ENCODE measurements around the gene NAPG.
"Not testable (repeated sequence)": the region's sequence is repeated elsewhere in the genome, so short reads cannot be mapped to it uniquely, and the experiment has no call there.

The NAPG gene

DNA sequence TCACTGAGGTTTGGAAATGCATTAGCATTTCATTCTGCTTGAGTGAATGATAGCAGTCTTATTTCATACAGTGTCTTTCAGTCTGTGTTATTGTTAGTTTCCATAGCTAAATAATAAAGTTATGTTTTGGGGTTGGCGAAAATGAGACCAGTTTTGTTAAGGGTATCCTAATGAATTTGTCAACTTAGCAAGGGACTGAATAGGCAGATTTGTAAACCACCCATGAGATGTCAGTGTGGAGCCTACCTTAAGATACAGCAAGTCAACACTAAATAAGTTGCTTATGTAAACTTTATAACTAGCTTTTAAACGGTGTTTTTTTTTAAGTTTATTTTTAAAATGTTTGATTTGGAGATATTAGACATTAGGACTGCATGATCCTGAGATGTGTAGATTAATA, 11.9 kb downstream of the NAPG start:
- peaks cover 0 to 2% (median 0%) of the 10 kb centered on the region in 5 donors for H3K4me1 ChIP-seq (ENCODE audit: control insufficient read depth in 5 of 5, insufficient read depth in 5 of 5, low read length in 5 of 5)
- no peaks in the 10 kb centered on the region for H3K9me3 ChIP-seq (ENCODE audit: control insufficient read depth in 5 of 5, low read length in 5 of 5)
- H3K4me3 ChIP-seq (ENCODE audit: low read depth in 1 of 5, low read length in 5 of 5) = no peak overlapping the region
- H3K36me3 ChIP-seq (ENCODE audit: control insufficient read depth in 5 of 5, insufficient read depth in 5 of 5, low read length in 5 of 5) = peaks cover 23 to 36% (median 31%) of the 10 kb centered on the region in 5 donors
- no peak overlapping the region for H3K27ac ChIP-seq (ENCODE audit: low read depth, low read length)
- no peak overlapping the region for H3K9ac ChIP-seq (ENCODE audit: low read length in 5 of 5)
- no peaks in the 10 kb centered on the region for H3K27me3 ChIP-seq (ENCODE audit: control insufficient read depth in 5 of 5, insufficient read depth in 4 of 5, low read length in 5 of 5)

DNA sequence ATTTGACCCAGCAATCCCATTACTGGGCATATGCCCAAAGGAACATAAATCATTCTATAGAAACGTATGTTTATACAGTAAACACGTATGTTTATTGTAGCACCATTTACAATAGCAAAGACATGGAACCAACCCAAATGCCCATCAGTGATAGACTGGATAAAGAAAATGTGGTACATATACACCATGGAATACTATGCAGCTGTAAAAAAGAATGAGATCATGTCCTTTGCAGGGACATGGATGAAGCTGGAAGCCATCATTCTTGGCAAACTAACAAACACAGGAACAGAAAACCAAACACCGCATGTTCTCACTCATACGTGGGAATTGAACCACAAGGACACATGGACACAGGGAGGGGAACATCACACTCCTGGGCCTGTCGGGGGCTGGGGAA, 13.3 kb downstream of the NAPG start:
- not testable (repeated sequence) for H3K9ac ChIP-seq (ENCODE audit: low read length in 5 of 5); H3K4me1 ChIP-seq (ENCODE audit: control insufficient read depth in 5 of 5, insufficient read depth in 5 of 5, low read length in 5 of 5); H3K27me3 ChIP-seq (ENCODE audit: control insufficient read depth in 5 of 5, insufficient read depth in 4 of 5, low read length in 5 of 5); H3K27ac ChIP-seq (ENCODE audit: low read depth, low read length); H3K9me3 ChIP-seq (ENCODE audit: control insufficient read depth in 5 of 5, low read length in 5 of 5); H3K4me3 ChIP-seq (ENCODE audit: low read depth in 1 of 5, low read length in 5 of 5)
- peaks cover 25 to 41% (median 36%) of the 10 kb centered on the region in 5 donors for H3K36me3 ChIP-seq (ENCODE audit: control insufficient read depth in 5 of 5, insufficient read depth in 5 of 5, low read length in 5 of 5)

DNA sequence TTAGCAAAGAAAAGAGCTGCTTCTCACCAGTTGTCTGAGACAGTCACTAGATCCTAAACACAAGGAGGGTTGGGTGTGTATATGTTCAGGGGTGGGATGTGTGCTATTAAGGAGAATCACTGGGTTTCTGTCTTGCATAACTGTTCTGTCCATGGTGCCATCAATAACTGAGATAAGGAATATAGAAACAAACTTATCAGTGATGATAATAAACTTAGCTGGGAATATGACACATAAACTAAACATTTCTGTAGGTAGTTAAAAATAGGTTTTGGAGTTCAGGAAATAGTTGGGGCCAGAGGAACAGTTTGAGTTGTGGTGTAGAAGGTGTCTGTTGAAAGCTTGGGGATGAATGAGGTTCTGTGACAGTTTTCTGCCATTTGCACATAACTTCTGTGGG, 17.4 kb downstream of the NAPG start:
- no peak overlapping the region for H3K9ac ChIP-seq (ENCODE audit: low read length in 5 of 5)
- no peak overlapping the region for H3K4me3 ChIP-seq (ENCODE audit: low read depth in 1 of 5, low read length in 5 of 5)
- H3K9me3 ChIP-seq (ENCODE audit: control insufficient read depth in 5 of 5, low read length in 5 of 5) = no peaks in the 10 kb centered on the region
- H3K27me3 ChIP-seq (ENCODE audit: control insufficient read depth in 5 of 5, insufficient read depth in 4 of 5, low read length in 5 of 5) = no peaks in the 10 kb centered on the region
- H3K27ac ChIP-seq (ENCODE audit: low read depth, low read length) = no peak overlapping the region
- H3K36me3 ChIP-seq (ENCODE audit: control insufficient read depth in 5 of 5, insufficient read depth in 5 of 5, low read length in 5 of 5) = peaks cover 45 to 73% (median 65%) of the 10 kb centered on the region in 5 donors
- H3K4me1 ChIP-seq (ENCODE audit: control insufficient read depth in 5 of 5, insufficient read depth in 5 of 5, low read length in 5 of 5) = peaks cover 0 to 3% (median 0%) of the 10 kb centered on the region in 5 donors

DNA sequence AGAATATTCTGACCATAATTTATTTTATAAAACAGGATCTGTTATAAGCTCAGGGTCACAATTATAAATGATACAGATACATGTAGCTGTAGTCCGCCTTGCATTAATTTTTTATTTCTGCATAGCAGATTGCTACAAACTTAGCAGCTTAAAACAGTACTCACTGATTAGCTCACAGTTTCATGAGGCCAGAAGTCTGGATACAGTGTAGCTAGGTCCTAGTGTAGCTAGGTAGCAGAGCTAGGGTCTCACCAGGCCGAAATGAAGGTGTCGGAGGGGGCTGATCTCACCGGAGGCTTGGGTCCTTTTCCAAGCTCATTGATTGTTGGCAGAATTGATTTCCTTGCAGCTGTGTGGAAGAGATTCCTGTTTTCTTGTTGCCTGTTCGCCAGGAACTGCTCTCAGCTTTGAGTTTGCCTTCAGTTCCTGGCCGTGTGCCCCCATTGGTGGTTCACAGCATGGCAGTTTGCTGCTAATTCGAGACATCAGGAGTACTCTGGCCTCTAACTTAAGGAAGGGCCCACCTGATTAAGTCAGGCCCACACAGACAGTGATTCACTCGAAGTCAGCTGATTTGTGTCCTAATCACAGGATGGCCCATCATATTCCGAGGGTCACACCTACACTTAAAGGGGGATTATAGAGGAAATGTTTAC, 18.4 kb downstream of the NAPG start:
- no peaks in the 10 kb centered on the region for H3K27me3 ChIP-seq (ENCODE audit: control insufficient read depth in 5 of 5, insufficient read depth in 4 of 5, low read length in 5 of 5)
- H3K9ac ChIP-seq (ENCODE audit: low read length in 5 of 5) = no peak overlapping the region
- no peak overlapping the region for H3K27ac ChIP-seq (ENCODE audit: low read depth, low read length)
- H3K36me3 ChIP-seq (ENCODE audit: control insufficient read depth in 5 of 5, insufficient read depth in 5 of 5, low read length in 5 of 5) = peaks cover 48 to 77% (median 74%) of the 10 kb centered on the region in 5 donors
- H3K4me3 ChIP-seq (ENCODE audit: low read depth in 1 of 5, low read length in 5 of 5) = no peak overlapping the region
- peaks cover 0 to 3% (median 0%) of the 10 kb centered on the region in 5 donors for H3K4me1 ChIP-seq (ENCODE audit: control insufficient read depth in 5 of 5, insufficient read depth in 5 of 5, low read length in 5 of 5)
- no peaks in the 10 kb centered on the region for H3K9me3 ChIP-seq (ENCODE audit: control insufficient read depth in 5 of 5, low read length in 5 of 5)

DNA sequence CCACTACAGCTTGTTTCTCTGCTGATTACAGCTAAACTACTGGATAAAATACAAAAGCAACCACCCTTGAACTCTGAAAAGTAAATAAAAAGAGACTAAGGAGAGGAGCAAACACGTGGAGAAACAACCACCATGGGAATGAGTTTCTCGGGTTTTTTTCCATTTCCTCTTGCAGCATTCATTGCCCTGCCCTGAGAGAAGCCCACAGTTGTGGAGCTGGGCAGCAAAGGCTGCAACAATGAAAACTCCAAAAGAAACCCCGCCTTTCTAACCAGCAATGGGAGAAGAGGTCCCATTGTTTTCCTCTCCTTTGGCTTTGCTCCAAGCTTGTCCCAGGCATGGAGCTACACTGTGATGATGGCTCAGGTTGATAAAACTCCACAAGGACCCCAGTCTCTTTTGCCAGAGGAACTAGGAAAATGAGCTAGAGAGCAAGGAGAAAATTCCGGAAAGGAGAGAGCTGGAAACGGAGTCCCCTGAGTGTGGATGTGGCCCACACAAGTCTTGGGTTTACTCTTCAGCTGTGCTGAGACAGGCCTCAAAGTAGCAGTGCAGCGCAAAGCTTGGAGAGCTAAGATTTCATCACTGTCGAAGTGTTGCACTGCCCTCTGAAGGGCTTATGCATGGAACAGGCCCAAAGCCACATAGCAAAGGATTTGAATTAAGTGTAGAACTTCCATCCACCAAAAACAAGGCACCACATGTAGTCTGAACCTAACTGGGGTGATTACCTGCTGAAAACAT, 20.9 kb downstream of the NAPG start:
- Histone ChIP-seq H3K9me3 (ENCODE audit: control insufficient read depth in 5 of 5, low read length in 5 of 5) (no peaks in the 10 kb centered on the region), H3K27me3 (ENCODE audit: control insufficient read depth in 5 of 5, insufficient read depth in 4 of 5, low read length in 5 of 5) (no peaks in the 10 kb centered on the region), H3K36me3 (ENCODE audit: control insufficient read depth in 5 of 5, insufficient read depth in 5 of 5, low read length in 5 of 5) (peaks cover 40 to 77% (median 69%) of the 10 kb centered on the region in 5 donors), H3K9ac (ENCODE audit: low read length in 5 of 5) (no peak overlapping the region), H3K27ac (ENCODE audit: low read depth, low read length) (no peak overlapping the region), H3K4me1 (ENCODE audit: control insufficient read depth in 5 of 5, insufficient read depth in 5 of 5, low read length in 5 of 5) (peaks cover 0 to 3% (median 0%) of the 10 kb centered on the region in 5 donors), H3K4me3 (ENCODE audit: low read depth in 1 of 5, low read length in 5 of 5) (no peak overlapping the region)

DNA sequence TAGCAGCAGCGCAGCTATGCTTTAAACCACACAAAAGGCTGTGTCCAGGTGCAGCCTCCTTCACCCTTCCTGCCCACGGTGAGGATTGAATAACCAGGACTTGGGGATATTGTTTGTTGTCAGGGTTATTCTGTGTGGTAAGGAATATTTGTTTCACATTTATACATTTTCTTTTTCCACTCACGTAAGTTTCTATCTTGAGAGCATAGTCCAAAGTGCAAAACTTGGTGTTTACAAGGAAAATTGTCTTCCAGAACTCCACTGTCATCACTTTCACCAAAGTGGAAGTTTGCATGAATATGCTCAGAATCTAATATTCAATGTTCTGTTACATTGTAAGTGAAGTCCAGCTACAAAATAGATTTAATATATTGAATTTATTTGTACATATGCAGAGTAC, 26.4 kb downstream of the NAPG start:
- Histone ChIP-seq H3K27ac (ENCODE audit: low read depth, low read length) (no peak overlapping the region), H3K4me1 (ENCODE audit: control insufficient read depth in 5 of 5, insufficient read depth in 5 of 5, low read length in 5 of 5) (no peaks in the 10 kb centered on the region), H3K4me3 (ENCODE audit: low read depth in 1 of 5, low read length in 5 of 5) (no peak overlapping the region), H3K9ac (ENCODE audit: low read length in 5 of 5) (no peak overlapping the region), H3K9me3 (ENCODE audit: control insufficient read depth in 5 of 5, low read length in 5 of 5) (no peaks in the 10 kb centered on the region), H3K27me3 (ENCODE audit: control insufficient read depth in 5 of 5, insufficient read depth in 4 of 5, low read length in 5 of 5) (no peaks in the 10 kb centered on the region), H3K36me3 (ENCODE audit: control insufficient read depth in 5 of 5, insufficient read depth in 5 of 5, low read length in 5 of 5) (peaks cover 57 to 94% (median 72%) of the 10 kb centered on the region in 5 donors)

DNA sequence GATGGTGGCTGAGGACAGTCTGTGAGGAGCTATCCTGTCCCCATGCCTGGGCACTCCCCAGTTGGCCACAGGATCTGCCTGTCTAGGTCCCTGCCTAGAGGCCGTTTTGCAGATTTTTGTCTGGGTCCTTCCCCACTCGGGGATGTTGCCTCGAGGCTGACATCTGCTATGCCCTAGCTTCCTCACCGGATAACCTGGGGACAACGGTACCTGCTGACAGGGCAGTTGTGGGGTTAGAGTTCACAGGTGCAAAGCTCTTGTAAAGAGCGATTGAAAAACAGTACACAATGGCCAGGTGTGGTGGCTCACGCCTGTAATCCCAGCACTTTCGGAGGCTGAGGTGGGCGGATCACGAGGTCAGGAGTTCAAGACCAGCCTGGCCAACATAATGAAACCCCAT, 30.4 kb downstream of the NAPG start:
- not testable (repeated sequence) for H3K27me3 ChIP-seq (ENCODE audit: control insufficient read depth in 5 of 5, insufficient read depth in 4 of 5, low read length in 5 of 5); H3K4me1 ChIP-seq (ENCODE audit: control insufficient read depth in 5 of 5, insufficient read depth in 5 of 5, low read length in 5 of 5); H3K27ac ChIP-seq (ENCODE audit: low read depth, low read length); H3K4me3 ChIP-seq (ENCODE audit: low read depth in 1 of 5, low read length in 5 of 5); H3K9ac ChIP-seq (ENCODE audit: low read length in 5 of 5); H3K9me3 ChIP-seq (ENCODE audit: control insufficient read depth in 5 of 5, low read length in 5 of 5)
- H3K36me3 ChIP-seq (ENCODE audit: control insufficient read depth in 5 of 5, insufficient read depth in 5 of 5, low read length in 5 of 5) = peaks cover 38 to 61% (median 50%) of the 10 kb centered on the region in 5 donors

DNA sequence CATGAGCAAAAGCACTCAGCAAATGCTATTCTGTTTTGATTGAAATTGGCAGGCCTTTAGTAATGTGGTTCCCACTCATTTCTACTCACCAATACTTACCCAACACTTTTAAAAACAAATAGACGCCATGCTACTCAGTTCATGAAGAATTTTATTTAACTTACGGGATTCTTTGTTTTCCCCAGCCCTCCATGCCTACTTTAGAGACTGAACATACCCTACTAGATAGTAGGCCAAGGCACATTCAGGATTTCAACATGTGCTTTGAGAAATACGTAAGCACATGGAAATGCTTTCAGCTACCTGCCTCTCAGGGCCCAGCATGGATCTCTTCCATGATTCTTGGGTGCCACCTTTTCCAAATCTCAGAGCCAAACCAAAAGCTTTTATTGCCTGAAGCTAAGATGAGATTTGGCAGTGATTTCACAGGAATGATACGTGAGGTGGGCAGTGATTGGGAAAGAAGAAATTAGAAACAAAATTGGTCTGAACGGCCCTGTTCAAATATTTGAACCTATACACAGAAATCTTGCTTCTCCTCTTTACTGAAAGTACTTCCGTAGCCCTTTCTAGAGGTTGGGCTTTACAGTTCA, 31.4 kb downstream of the NAPG start:
- no peak overlapping the region for H3K9ac ChIP-seq (ENCODE audit: low read length in 5 of 5)
- no peaks in the 10 kb centered on the region for H3K9me3 ChIP-seq (ENCODE audit: control insufficient read depth in 5 of 5, low read length in 5 of 5)
- no peak overlapping the region for H3K27ac ChIP-seq (ENCODE audit: low read depth, low read length)
- peaks cover 0 to 9% (median 8%) of the 10 kb centered on the region in 5 donors for H3K4me1 ChIP-seq (ENCODE audit: control insufficient read depth in 5 of 5, insufficient read depth in 5 of 5, low read length in 5 of 5)
- peaks cover 32 to 52% (median 42%) of the 10 kb centered on the region in 5 donors for H3K36me3 ChIP-seq (ENCODE audit: control insufficient read depth in 5 of 5, insufficient read depth in 5 of 5, low read length in 5 of 5)
- H3K4me3 ChIP-seq (ENCODE audit: low read depth in 1 of 5, low read length in 5 of 5) = no peak overlapping the region
- no peaks in the 10 kb centered on the region for H3K27me3 ChIP-seq (ENCODE audit: control insufficient read depth in 5 of 5, insufficient read depth in 4 of 5, low read length in 5 of 5)

DNA sequence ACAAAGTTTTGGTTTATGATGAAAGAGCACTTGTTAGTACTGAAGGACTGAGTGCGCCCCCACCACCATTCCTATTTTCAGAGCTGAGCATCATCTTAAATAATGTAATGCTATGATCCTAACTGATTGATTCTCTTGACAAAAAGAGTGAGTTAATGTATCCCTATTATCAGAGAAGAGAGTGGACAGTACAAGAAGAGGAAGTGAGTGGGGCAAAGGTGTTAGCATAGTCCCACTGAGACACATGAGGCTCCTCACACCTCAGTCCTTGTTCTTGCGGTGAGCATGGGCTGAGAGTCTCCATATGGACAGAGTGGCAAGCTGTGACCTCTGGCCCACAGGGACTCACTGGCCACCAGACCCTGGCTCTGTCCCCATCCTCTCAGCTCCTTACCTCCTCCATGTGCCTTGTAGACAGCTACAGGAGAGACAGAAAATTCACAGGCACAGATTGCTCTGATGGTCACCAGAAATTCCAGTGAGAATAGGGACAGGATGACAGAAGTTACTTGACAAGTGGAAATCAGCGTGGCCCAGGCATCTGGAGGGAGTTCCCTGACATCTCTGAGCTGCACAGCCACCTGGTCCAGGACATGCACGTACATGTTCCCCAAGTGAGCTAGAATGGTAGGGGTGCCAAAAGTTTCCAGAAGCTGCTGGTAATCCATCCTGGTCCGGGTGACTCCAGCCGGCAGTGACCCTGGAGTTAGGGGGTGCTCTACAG, 32.6 kb downstream of the NAPG start:
- Histone ChIP-seq H3K9me3 (ENCODE audit: control insufficient read depth in 5 of 5, low read length in 5 of 5) (no peaks in the 10 kb centered on the region), H3K36me3 (ENCODE audit: control insufficient read depth in 5 of 5, insufficient read depth in 5 of 5, low read length in 5 of 5) (peaks cover 21 to 41% (median 32%) of the 10 kb centered on the region in 5 donors), H3K27me3 (ENCODE audit: control insufficient read depth in 5 of 5, insufficient read depth in 4 of 5, low read length in 5 of 5) (no peaks in the 10 kb centered on the region), H3K27ac (ENCODE audit: low read depth, low read length) (no peak overlapping the region), H3K4me3 (ENCODE audit: low read depth in 1 of 5, low read length in 5 of 5) (no peak overlapping the region), H3K9ac (ENCODE audit: low read length in 5 of 5) (no peak overlapping the region), H3K4me1 (ENCODE audit: control insufficient read depth in 5 of 5, insufficient read depth in 5 of 5, low read length in 5 of 5) (peaks cover 0 to 9% (median 8%) of the 10 kb centered on the region in 5 donors)

DNA sequence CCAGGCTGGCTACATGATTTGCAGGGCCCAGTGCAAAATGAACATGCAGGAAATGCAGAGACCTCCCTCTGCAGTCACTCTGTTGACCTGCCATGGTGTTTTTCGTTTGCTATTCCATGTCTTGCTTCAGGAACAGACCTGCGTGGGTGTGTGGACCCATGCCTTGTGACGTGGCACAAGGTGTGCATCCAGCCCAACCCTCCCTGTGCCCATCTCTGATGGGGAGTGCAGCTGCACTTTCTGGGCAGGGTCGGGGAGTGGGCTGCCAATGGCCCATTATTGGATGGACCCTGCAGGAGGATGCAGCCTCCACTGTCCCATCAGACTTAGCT, 33.1 kb downstream of the NAPG start:
- Histone ChIP-seq H3K4me1 (ENCODE audit: control insufficient read depth in 5 of 5, insufficient read depth in 5 of 5, low read length in 5 of 5) (peaks cover 0 to 9% (median 8%) of the 10 kb centered on the region in 5 donors), H3K27ac (ENCODE audit: low read depth, low read length) (no peak overlapping the region), H3K9me3 (ENCODE audit: control insufficient read depth in 5 of 5, low read length in 5 of 5) (no peaks in the 10 kb centered on the region), H3K4me3 (ENCODE audit: low read depth in 1 of 5, low read length in 5 of 5) (no peak overlapping the region), H3K36me3 (ENCODE audit: control insufficient read depth in 5 of 5, insufficient read depth in 5 of 5, low read length in 5 of 5) (peaks cover 18 to 38% (median 30%) of the 10 kb centered on the region in 5 donors), H3K27me3 (ENCODE audit: control insufficient read depth in 5 of 5, insufficient read depth in 4 of 5, low read length in 5 of 5) (no peaks in the 10 kb centered on the region), H3K9ac (ENCODE audit: low read length in 5 of 5) (no peak overlapping the region)
